ENCODE results near the gene CCDC157. TPM values are rescaled to one million over a fixed set of nuclear protein-coding genes. Genes with fewer than 3 reads are reported as not detected.

CCDC157 gene
- total and polyA plus RNA-seq, 10 of the 15 experiments (the other 5 are each of a cell fraction or from before 2014, with no cell fraction given) = 0.10 to 2.8 (median 1.2) TPM

DNA sequence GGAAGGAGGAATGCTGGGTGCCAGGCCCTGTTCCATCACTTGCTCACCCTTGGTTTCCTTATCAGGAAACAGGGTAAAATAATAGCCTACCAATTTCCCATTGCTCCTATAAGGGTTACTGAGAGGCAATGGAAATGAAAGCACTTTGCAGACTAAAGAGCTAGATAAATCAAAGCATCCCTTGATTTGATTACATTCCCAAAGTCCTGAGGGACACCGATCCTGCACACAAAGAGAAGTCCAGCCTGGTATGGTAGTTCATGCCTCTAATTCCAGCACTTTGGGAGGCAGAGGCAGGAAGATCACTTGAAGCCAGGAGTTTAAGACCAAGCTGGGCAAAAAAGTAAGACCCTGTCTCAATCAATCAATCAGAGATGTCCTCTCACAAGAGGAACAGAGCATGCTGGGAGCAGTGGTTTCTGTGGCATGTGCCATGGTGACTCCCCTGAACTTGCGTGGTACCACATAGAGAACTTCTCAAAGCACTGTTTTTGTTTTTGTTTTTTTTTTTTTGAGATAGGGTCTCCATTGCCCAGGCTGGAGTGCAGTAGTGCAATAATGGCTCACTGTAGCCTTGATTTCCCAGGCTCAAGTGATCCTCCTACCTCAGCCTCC, 40.7 kb upstream of the CCDC157 start:
- Histone ChIP-seq H3K27ac (ENCODE audit: control insufficient read depth, insufficient read depth) (peak overlapping the region; percentile 80), H3K4me3 (no peak overlapping the region), H3K9ac (ENCODE audit: control insufficient read depth, insufficient read depth, low read length) (no peak overlapping the region; the same call in 1 of the 2 replicates), H3K36me3 (ENCODE audit: control insufficient read depth in 2 of 2, insufficient read depth in 2 of 2, low read length in 1 of 2) (peaks cover 0 to 6% of the 10 kb centered on the region in 2 experiments; a peak in 2 of 4 replicates), H4K20me1 (ENCODE audit: control insufficient read depth, insufficient read depth) (0 out of 2 replicates have a peak, but pooled peaks cover 4% of the 10 kb centered on the region), H3K4me2 (ENCODE audit: control insufficient read depth, insufficient read depth) (peak overlapping the region; percentile 54), H3K4me1 (ENCODE audit: control insufficient read depth, insufficient read depth, low read length) (peaks cover 49% of the 10 kb centered on the region), H3K27me3 (replicated peaks in 1 of 2; ENCODE audit: control insufficient read depth in 2 of 2, insufficient read depth in 2 of 2, low read length in 1 of 2) (no peaks in the 10 kb centered on the region), H2AFZ (ENCODE audit: control insufficient read depth, low read depth, low read length) (no peak overlapping the region), H3K79me2 (ENCODE audit: control insufficient read depth, insufficient read depth, low read length) (peaks cover 56% of the 10 kb centered on the region), H3K9me3 (replicated peaks; ENCODE audit: control insufficient read depth, insufficient read depth, low read length) (no peaks in the 10 kb centered on the region)
- 100% methylated on average over 2 of the region's 2 CpGs for WGBS (ENCODE audit: insufficient coverage, insufficient replicate concordance, low lambda C conversion rate, missing lambda C conversion rate)
- no peak for FAIRE-seq
- SMC1A ChIA-PET (ENCODE audit: uncharacterized antibody, unreplicated experiment) = interaction anchor here (1.0 to 4.2 kb wide), 6 partner anchors 9 to 77 kb away, joined by 3 to 36 read pairs (median 7); partner anchors contain the start of genes CASTOR1 and TBC1D10A
- RAD21 ChIA-PET (ENCODE audit: unreplicated experiment) = interaction anchor here (0.7 to 4.2 kb wide), 4 partner anchors 8 to 28 kb away, joined by 3 to 23 read pairs (median 6); partner anchors contain the start of genes CASTOR1 and TBC1D10A
- in situ Hi-C loops (cut with MboI) = no loop called here
- POLR2A ChIA-PET = interaction anchor here (0.6 to 16.1 kb wide), 4 partner anchors 8 to 84 kb away, joined by 4 to 198 read pairs (median 5); partner anchors contain the start of gene TBC1D10A
- no TSS peak for BruUV-seq (replicated peaks)
- intact Hi-C loops (cut with micrococcal nuclease; ENCODE audit: unreplicated experiment) = no loop called here
- DNase-seq (ENCODE audit: low read depth, low spot score) = no peak
- ATAC-seq = no peak
- no peak for TF ChIP-seq PAX8 (IDR thresholded peaks at IDR 0.05)
- no peak for TF ChIP-seq JUND (IDR thresholded peaks at IDR 0.05; ENCODE audit: low read depth, low read length)
- no peak for TF ChIP-seq IKZF1 (conservative IDR thresholded peaks at IDR 0.05)
- peak; percentile 32; the same call in 1 of the 2 replicates for TF ChIP-seq PKNOX1 (IDR thresholded peaks at IDR 0.05)
- TF ChIP-seq, protein P1, sequence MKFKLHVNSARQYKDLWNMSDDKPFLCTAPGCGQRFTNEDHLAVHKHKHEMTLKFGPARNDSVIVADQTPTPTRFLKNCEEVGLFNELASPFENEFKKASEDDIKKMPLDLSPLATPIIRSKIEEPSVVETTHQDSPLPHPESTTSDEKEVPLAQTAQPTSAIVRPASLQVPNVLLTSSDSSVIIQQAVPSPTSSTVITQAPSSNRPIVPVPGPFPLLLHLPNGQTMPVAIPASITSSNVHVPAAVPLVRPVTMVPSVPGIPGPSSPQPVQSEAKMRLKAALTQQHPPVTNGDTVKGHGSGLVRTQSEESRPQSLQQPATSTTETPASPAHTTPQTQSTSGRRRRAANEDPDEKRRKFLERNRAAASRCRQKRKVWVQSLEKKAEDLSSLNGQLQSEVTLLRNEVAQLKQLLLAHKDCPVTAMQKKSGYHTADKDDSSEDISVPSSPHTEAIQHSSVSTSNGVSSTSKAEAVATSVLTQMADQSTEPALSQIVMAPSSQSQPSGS (IDR thresholded peaks at IDR 0.05; ENCODE audit: low read length) = no peak
- CTCF ChIA-PET = interaction anchor here (0.6 to 18.4 kb wide), 7 partner anchors 10 to 208 kb away, joined by 3 to 177 read pairs (median 3); partner anchors contain the start of genes CASTOR1 and TBC1D10A
